ENCODE results near the gene ANO10. TPM values are rescaled to one million over a fixed set of nuclear protein-coding genes. Genes with fewer than 3 reads are reported as not detected.
"Not testable (repeated sequence)": the region's sequence is repeated elsewhere in the genome, so short reads cannot be mapped to it uniquely, and the experiment has no call there.

ANO10 gene
- total and polyA plus RNA-seq, 8 donors: 3.6 to 202 (median 12.5) TPM

DNA sequence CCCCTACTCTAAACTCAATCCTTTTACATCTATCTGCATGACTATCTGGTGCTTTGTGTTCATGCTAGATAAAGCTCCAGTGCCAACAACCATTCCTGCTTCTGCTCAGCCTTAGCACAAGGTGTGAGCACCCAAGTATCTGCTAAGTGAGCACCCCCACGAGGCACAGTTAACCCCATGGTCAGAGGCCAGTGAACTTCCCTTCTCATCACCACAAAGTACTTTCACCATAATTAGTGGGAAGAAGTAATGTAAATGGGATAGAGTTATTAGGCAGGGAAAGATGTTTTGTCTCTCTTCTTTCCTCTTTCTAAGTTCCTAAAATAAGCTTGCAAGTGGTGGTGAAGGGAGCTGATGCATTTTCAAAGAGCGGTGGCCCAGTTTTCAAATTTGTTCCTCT, 96.4 kb downstream of the ANO10 start:
- Histone ChIP-seq H3K36me3 (peaks cover 0 to 8% (median 0%) of the 10 kb centered on the region in 4 donors), H3K9me3 (peaks cover 0 to 6% (median 3%) of the 10 kb centered on the region in 4 donors), H3K4me3 (no peak overlapping the region), H3K27ac (no peak overlapping the region), H3K27me3 (no peaks in the 10 kb centered on the region), H3K4me1 (no peaks in the 10 kb centered on the region)
- WGBS, 5 donors: 79 to 90% (median 87%) methylated on average over 2 of the region's 2 CpGs
- TF ChIP-seq EP300 (IDR thresholded peaks at IDR 0.05) (no peak), POLR2A (IDR thresholded peaks at IDR 0.05) (no peak)
- TF ChIP-seq, protein P1, sequence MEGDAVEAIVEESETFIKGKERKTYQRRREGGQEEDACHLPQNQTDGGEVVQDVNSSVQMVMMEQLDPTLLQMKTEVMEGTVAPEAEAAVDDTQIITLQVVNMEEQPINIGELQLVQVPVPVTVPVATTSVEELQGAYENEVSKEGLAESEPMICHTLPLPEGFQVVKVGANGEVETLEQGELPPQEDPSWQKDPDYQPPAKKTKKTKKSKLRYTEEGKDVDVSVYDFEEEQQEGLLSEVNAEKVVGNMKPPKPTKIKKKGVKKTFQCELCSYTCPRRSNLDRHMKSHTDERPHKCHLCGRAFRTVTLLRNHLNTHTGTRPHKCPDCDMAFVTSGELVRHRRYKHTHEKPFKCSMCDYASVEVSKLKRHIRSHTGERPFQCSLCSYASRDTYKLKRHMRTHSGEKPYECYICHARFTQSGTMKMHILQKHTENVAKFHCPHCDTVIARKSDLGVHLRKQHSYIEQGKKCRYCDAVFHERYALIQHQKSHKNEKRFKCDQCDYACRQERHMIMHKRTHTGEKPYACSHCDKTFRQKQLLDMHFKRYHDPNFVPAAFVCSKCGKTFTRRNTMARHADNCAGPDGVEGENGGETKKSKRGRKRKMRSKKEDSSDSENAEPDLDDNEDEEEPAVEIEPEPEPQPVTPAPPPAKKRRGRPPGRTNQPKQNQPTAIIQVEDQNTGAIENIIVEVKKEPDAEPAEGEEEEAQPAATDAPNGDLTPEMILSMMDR (IDR thresholded peaks at IDR 0.05): no peak
- DNase-seq: no peak
- intact Hi-C loops (cut with DNase I; ENCODE audit: low total_unique reads): no loop called here

DNA sequence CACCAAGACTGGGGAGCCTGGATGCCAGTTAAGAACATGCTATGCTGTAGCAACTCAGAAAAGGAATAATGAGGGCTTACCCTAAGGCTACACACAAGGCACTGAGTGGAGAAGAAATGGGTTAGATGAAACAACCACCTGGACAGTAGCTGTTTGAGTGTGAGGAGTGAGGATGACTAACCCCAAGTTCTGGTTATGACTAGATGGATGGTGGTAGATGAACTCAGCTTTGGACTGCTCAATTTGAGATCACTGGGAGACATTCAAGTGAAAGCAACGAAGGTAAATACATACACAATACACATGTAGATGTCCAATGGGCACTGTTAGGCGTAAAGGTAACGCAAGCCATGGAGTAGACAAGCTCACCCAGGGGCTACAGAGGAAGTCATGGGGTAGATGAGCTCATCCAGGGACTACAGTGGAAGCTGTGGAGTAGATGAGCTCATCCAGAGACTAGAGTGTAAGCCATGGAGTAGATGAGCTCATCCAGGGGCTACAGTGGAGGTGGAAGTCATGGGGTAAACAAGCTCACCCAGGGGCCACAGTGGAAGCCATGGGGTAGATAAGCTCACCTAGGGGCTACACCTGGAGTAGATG, 98.3 kb downstream of the ANO10 start:
- WGBS, 5 donors: 89 to 95% (median 90%) methylated on average over 3 of the region's 3 CpGs

DNA sequence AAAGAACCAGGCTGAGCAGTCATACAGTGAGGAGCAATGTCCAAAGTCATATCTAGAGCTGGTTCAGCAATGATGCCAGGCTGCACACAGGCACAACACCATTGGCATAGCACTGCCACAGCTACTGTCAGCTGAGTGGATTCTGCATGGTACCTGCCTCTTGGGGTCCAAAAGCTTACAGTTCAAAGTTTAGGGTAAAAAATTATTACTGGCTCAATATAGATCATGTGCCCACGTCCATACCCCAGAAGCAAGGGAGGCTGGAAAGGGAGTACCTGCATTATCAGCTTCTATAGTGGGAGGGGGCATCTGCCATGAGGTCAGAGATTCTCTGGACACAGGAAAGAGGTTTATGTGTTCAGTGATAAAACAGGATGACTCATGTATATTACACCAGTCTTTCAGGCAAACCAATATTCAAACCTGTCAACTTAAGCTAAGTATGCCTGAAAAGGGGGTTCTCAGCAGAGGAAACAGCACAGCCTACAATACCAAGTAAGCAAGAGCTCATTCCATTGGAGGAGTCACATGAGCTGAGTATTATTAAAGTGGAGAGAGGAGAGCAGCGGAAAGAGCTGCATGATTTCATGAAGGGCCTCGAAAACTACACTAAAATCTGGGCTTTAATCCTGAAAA, 99.0 kb downstream of the ANO10 start:
- no peak for TF ChIP-seq EP300 (IDR thresholded peaks at IDR 0.05)
- TF ChIP-seq, protein P1 (IDR thresholded peaks at IDR 0.05): no peak
- no peak for TF ChIP-seq POLR2A (IDR thresholded peaks at IDR 0.05)
- TF ChIP-seq POLR2AphosphoS5 (IDR thresholded peaks at IDR 0.05): no peak
- Histone ChIP-seq H3K27ac (no peak overlapping the region), H3K4me1 (no peaks in the 10 kb centered on the region), H3K4me3 (no peak overlapping the region), H3K27me3 (no peaks in the 10 kb centered on the region), H3K9me3 (peaks cover 6 to 24% (median 14%) of the 10 kb centered on the region in 4 donors), H3K36me3 (peaks cover 0 to 6% (median 2%) of the 10 kb centered on the region in 4 donors)
- WGBS, 5 donors: 88 to 95% (median 91%) methylated on average over 3 of the region's 3 CpGs
- intact Hi-C loops (cut with DNase I; ENCODE audit: low total_unique reads): no loop called here
- DNase-seq: no peak

More for the DNA sequence above, 98.3 kb downstream of the ANO10 start:
- H3K4me1 ChIP-seq: no peaks in the 10 kb centered on the region
- H3K27ac ChIP-seq: no peak overlapping the region
- no peaks in the 10 kb centered on the region for H3K27me3 ChIP-seq
- peaks cover 2 to 19% (median 11%) of the 10 kb centered on the region in 4 donors for H3K9me3 ChIP-seq
- H3K36me3 ChIP-seq: peaks cover 0 to 3% (median 1%) of the 10 kb centered on the region in 4 donors
- intact Hi-C loops (cut with DNase I; ENCODE audit: low total_unique reads): no loop called here
- TF ChIP-seq POLR2A (IDR thresholded peaks at IDR 0.05) (no peak), EP300 (IDR thresholded peaks at IDR 0.05) (no peak), POLR2AphosphoS5 (IDR thresholded peaks at IDR 0.05) (no peak)
- TF ChIP-seq, protein P1 (IDR thresholded peaks at IDR 0.05): no peak
- no peak for DNase-seq
- no peak overlapping the region for H3K4me3 ChIP-seq

DNA sequence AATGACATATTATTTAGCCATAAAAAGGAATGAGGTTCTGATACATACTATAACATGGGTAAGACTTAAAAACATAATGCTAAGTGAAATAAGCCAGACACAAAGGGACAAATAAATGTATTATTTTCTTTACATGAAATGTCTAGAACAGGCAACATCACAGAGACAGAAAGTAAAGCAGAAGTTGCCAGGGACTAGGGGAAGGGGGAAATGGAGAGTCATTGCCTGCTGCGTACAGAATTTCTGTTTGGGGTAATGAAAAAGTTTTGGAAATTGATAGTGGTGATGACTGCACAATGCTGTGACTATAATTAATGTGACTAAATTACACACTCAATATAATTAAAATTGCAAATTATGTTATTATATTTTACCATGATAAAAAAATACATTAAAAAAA, 99.9 kb downstream of the ANO10 start:
- Histone ChIP-seq H3K4me3 (no peak overlapping the region), H3K36me3 (peaks cover 0 to 6% (median 2%) of the 10 kb centered on the region in 4 donors), H3K4me1 (no peaks in the 10 kb centered on the region), H3K27ac (no peak overlapping the region), H3K9me3 (peaks cover 6 to 25% (median 14%) of the 10 kb centered on the region in 4 donors), H3K27me3 (no peaks in the 10 kb centered on the region)
- 78 to 100% (median 87%) methylated on average over 1 of the region's 1 CpG for WGBS, 5 donors
- no peak for DNase-seq
- intact Hi-C loops (cut with DNase I; ENCODE audit: low total_unique reads): no loop called here
- TF ChIP-seq, protein P1 (IDR thresholded peaks at IDR 0.05): no peak
- TF ChIP-seq EP300 (IDR thresholded peaks at IDR 0.05): no peak
- no peak for TF ChIP-seq POLR2AphosphoS5 (IDR thresholded peaks at IDR 0.05)
- TF ChIP-seq POLR2A (IDR thresholded peaks at IDR 0.05): no peak

DNA sequence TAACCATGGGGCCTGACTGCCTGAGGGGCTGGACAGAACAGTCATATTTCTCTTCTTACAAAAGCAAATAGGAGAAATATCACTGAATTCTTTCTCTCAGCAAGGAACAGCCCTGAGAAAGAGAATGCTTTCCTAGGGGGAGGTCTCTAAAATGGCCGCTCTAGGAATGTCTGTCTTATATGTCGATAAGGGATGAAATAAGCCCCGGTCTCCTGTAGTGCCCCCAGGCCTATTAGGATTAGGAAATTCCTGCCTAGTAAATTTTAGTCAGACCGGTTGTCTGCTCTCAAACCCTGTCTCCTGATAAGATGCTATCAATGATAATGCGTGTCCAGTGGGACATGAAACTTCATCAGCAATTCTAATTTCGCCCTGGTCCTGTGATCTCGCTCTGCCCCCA, 103.3 kb downstream of the ANO10 start:
- 92 to 98% (median 97%) methylated on average over 7 of the region's 7 CpGs for WGBS, 5 donors

More for the DNA sequence above, 103.3 kb downstream of the ANO10 start:
- H3K4me1 ChIP-seq; H3K36me3 ChIP-seq; DNase-seq; H3K27ac ChIP-seq; H3K27me3 ChIP-seq; H3K4me3 ChIP-seq; intact Hi-C loops (cut with DNase I; ENCODE audit: low total_unique reads): not testable (repeated sequence)
- H3K9me3 ChIP-seq: peaks cover 6 to 25% (median 14%) of the 10 kb centered on the region in 4 donors

All from stomach (tissue), 9 donors.